Dermis microvascular lymphatic vessel endothelial cell (primary cell): ENCODE results near the gene RNF225. TPM values are rescaled to one million over a fixed set of nuclear protein-coding genes. Genes with fewer than 3 reads are reported as not detected.
"Not testable (repeated sequence)": the region's sequence is repeated elsewhere in the genome, so short reads cannot be mapped to it uniquely, and the experiment has no call there.

Experiments
- DNase-seq, 2 donors: peaks; one replicate each; pipeline versions ENCODE4 v3.0.0 to v3.0.0-alpha.2; 2010; ENCODE audit warnings: low read depth in 2 of 2
- total RNA-seq: library from RNA; depleted of rRNA; stranded (reverse); fragments of >200 nt; gene quantifications from 2 replicates; pipeline ENCODE4 v1.2.1, GENCODE V29; 2014

Gene RNF225
- not detected in 2 replicates for total RNA-seq

DNA sequence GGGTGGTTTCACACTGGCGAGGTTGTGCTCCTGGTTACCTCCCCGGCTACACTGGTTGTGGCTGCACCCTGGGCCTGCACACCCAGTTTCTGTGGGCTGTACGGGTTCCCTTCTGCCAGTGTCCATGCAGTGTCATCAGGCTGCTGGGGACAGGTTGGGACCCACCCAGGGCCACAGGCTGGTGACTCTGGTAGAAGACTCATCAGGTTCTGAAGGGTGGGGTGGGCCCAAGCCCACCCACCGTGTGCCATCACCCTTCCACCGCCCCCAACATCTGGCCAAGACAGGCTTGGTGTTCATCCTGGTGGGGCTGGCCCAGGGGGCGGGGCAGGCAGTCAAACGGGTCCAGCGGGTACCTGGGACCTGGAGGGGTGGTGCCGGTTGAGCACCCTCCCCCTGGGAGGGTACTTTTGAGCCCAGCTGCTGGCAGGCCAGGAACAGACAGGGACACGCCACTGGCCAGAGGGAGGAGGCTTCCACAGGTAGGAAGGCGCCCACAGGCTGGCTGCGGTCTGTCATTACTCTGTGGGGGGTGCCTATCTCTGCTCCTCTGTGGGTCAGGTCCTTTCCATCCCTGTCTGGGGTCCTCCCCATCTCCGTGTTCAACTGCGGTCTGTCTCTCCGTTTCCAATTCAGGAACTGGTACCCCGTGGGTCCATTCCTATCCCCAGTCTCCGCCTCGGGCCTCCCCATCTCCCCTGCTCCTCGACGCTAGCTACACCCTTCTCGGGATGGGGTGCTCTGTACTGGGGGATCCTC lies at the start of gene RNF225:
Gene RNF225 (plus strand): TSS at position 437 of the 759 bp plus-strand sequence. CDS start 434 bp downstream, outside the sequence.
- DNase-seq: no peak

DNA sequence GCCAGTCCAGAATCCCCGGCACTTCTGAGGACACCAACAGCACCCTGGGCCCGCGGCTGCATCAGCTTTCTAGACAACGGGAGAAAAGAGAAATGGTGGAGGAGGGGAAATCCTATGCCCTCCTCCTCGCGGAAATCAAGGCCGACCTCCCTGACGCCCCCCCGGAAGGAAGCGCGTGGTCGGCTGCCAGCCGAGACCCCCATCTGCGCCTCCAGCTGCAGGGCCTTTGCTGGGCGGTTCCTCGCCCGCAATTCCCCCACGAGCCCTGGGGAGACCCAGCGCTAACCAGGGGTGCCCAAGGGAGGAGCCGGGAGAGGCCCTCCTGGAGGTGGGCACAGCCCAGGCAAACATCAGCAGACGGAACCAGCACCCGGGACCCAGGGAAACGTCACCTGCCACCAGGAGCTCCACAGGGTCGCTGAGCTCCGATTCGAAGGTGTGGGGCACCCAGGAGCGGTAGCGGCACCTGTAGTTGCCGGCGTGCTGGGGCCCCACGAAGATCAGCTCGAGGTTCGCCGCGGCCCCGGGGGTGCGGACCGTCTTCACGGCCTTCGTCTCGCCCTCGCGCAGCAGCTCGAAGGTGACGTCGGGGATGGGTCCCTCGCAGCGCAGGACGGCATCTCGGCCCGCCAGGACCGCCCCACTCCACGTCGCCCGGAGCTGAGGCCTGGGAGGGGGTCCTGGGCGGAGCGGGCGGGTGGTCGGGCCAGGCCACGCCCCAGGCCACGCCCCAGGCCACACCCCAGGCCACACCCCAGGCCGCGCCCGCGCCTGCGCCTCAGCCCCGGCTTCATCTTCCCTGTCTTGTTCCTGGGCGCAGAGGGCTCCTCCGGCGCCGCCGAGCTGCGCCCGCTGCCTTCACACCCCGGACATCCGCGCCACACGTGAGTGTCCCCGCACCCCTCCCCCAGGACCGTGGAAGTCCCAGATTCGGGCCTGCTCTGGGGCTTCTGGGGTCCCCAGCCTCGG lies 48.2 kb upstream of the RNF225 start:
- DNase-seq: peak in 1 of 2 donors; percentile 41

GRCh38 chr19:58348080-58348479 lies 47.4 kb upstream of the RNF225 start:
- DNase-seq: not testable (repeated sequence)

- DNase-seq: no peak
Observed at GRCh38 chr19:58349590-58349989, 45.9 kb upstream of the RNF225 start.

- no peak for DNase-seq
Observed at GRCh38 chr19:58350001-58350861, 45.2 kb upstream of the RNF225 start.

DNA sequence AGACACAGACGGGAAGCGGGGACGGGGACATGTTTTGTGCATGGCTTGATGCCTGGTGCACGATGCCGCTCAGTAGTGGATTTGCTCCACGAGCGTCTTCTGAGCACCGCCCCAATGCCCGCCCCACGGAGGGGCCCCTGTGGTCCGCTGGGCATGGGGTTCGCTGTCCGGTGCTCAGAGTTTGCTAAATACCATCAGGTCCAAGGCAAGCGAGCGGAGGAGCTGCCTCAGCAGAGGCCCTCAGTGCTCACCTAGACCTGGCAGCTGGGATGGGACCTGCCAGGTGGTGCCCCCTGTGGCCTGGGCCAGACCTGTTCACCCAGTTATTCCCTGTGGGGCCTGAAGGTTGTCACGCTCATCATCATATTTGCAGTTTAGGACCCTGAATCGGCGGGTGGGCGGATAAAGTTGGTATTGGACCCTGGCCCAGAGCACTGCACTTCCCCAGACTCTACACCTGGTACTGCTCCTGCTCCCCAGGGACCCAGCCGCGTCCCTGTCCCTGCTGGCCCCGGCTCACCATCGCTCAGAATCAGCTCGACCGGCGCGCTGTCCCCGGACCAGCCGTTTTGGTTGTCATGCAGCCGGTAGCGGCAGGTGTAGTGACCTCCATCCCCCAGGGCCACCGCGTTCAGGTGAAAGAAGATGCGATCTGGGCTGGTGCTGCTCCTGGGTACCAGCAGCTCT lies 44.4 kb upstream of the RNF225 start:
- DNase-seq: no peak

- DNase-seq: no peak
Observed at GRCh38 chr19:58351558-58351878, 43.9 kb upstream of the RNF225 start.

- no peak for DNase-seq
Observed at GRCh38 chr19:58351990-58352755, 43.3 kb upstream of the RNF225 start.

DNA sequence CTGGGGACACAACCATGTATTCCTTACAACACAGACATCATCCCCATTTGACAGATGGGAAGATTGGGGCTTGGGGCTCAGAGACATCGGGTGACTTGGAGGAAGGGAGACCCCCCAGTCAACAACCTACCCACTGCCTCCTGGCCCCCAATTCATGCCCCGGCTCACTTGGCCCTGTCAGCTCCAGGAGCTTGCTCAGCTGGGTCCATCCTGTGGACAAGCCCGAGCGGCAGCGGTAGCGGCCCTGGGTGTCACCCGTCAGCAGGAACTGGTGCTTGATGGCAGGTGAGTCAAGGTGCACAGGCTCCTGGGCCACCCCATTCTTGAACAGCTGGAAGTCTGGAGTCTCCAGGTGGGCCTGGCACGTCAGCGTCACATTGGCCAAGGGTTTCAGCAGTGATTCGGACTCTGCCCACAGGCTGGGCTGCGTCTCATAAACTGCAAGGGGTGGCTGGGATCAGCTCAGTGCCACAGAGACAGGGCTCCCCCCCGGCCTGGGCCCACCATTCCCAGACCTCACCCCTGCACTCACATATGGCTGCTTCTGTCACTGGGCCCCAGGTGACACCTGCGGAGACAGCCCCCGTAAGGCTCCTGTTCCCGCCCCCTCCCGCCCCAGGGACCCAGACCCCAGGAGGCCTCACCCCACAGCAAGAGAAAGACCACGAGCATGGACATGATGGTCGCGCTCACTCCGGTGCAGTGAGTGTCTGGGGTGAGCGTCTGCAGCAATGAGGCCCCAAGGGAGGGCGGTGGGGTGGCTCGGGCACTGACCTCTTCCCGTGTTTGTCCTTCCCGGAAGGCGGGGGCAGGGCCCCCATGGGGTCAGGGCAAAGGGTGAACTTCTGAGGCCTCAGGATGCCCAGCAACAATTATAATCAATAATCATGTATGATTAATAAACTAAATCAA lies 42.4 kb upstream of the RNF225 start, which contains the start of gene A1BG:
Gene A1BG (minus strand): TSS at position 733 of the 912 bp plus-strand sequence. CDS start 55 bp downstream, at position 678.
- DNase-seq: no peak

DNA sequence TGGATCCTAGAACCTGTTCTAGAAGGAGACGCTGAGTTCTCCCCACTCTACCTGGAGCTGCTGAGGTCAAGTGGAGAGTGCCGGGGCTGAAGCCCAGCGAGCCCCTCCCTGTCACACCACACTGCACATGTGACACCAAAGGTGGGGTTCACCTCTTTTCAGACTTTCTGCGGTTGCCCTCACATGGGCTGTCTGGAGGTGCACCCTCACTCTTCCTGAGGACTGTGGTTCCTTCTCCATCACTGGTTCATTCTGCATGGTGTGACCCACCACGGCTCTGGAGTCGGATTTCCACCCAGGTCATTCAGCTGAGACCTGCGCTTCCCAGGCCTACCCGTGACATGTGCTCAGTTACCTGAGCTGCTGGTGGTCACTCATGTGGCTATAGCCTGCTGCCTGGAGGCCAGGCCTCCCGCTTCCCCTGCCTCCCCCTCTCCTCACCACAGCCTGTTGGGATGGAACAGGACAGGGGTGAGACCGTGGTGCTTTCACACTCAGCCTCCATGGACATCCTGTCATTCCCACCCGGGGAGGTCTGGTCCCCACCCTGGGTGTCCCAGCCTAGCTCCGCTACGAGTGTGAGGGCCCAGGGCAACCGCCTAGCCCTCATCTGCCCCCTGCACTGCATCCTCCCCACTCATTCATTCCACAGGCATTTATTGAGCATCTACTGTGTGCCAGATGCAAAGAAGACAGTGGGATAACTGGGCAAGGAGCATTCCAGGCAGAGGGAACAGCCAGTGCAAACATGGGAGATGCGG lies 41.6 kb upstream of the RNF225 start:
- DNase-seq: no peak

GRCh38 chr19:58354478-58355030 lies 40.9 kb upstream of the RNF225 start:
- DNase-seq: no peak

GRCh38 chr19:58355215-58355796 lies 40.1 kb upstream of the RNF225 start:
- DNase-seq: no peak

GRCh38 chr19:58355908-58356765 lies 39.3 kb upstream of the RNF225 start:
- peak in 1 of 2 donors; percentile 41 for DNase-seq

GRCh38 chr19:58356766-58357480 lies 38.5 kb upstream of the RNF225 start:
- peak in 1 of 2 donors; percentile 22 for DNase-seq

GRCh38 chr19:58357481-58358145 lies 37.8 kb upstream of the RNF225 start:
- no peak for DNase-seq
